Hematopoietic multipotent progenitor cell treated with erythropoietin and hydrocortisone succinate and interleukin-3 and kit ligand, for 6 days (in vitro differentiated cells): ENCODE measurements around the gene DNASE2.
"Not testable (repeated sequence)": the region's sequence is repeated elsewhere in the genome, so short reads cannot be mapped to it uniquely, and the experiment has no call there.

Experiments used
- DNase-seq: peaks from one replicate; pipeline ENCODE4 v3.0.0-alpha.2; 2015

DNASE2 gene

DNA sequence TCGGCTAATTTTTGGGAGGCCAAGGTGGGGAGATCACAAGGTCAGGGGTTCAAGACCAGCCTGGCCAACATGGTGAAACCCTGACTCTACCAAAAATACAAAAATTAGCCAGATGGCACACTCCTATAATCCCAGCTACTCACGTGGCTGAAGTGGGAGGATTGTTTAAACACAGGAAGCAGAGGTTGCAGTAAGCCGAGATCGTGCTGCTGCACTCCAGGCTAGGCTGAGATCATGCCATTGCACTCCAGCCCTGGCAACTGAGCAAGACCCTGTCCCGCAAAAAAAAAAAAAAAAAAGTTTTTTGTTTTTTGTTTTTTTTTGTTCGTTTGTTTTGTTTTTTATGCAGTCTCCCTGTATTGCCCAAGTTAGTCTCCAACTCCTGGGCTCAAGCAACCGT lies 21.7 kb downstream of the DNASE2 start:
- no peak for DNase-seq

DNA sequence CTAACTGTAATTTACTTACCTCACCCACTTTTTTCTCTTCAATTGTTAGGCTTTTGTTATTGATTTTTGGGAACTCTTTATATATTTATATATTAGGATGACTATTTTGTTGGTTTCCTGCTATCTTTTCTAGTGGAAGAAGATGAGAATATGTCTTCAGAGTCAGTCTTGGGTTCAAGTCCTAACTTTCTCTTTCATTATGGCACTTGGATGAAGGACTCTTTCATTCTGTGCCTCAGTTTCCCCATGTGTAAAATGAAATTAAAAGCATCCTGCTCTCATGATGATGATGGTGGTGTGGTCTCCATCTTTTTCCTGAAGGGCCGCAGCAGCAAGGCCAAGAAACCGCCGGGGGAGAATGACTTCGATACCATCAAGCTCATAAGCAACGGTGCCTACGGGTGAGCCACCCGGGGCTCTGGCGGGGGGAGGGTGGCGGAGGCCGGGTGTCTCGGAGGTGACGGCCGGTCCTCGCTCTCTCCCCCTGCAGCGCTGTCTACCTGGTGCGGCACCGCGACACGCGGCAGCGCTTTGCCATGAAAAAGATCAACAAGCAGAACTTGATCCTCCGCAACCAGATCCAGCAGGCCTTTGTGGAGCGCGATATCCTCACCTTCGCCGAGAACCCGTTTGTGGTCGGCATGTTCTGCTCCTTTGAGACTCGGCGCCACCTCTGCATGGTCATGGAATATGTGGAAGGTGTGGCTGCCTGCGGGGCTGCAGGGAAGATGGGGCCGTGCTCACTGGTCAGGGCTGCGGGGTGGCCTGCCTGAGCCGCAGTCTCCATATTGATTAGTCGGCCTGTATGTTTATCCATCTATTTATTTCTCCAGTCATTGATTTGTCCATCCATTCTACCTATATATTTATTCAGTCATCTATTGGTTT lies 23.0 kb downstream of the DNASE2 start:
- no peak for DNase-seq

DNA sequence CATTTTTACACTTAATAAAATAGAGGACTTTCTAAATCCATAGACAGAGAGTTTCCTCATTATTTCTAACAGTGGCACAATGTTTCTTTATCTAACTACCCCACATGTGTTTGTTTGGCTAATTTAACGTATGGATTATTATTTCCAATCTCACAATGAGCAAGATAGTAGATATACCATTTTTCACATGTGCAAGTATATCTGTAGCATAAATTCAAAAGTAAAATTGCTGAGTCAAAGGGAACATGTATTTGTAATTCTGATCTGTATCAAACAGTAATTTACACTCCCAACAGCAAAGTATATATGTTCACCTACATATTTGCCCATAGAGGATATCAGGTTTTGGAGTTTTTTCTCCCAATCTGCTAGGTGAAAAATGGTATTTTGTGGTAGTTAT lies 24.6 kb downstream of the DNASE2 start:
- DNase-seq: peak; percentile 74

DNA sequence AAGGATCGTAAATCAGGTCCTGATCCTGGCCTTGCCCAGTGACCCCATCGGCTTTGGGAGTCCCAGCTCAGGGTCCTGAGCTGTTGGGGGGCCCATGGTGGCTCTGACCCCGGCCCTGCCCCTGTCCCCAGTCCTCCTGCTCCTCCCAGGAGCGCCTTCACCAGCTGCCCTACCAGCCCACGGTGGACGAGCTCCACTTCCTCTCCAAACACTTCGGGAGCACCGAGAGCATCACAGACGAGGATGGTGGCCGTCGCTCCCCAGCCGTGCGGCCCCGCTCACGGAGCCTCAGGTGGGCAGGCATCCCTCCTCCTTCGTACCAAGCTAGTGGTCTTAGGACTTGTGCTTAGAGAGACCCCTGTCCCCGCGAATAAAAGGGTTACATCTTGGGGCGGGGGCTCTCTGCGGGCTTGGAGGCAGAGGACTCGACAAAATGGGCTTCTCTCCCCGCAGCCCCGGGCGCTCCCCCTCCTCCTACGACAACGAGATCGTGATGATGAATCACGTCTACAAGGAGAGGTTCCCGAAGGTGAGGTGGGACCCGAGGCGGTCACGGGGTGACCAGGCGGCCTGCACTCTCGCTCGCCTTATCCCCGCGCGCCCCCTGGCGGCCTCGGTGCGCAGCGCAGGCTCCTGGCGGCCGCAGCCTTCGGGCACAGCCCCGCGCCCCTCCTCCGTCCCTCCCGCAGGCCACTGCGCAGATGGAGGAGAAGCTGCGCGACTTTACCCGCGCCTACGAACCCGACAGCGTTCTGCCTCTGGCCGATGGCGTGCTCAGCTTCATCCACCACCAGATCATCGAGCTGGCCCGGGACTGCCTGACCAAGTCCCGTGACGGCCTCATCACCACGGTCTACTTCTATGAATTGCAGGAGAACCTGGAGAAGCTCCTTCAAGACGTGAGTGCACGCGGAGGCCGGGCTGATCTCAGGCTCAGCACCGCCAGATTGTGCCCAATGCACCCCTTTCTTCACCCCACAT lies 33.8 kb downstream of the DNASE2 start:
- peak; percentile 78 for DNase-seq

DNA sequence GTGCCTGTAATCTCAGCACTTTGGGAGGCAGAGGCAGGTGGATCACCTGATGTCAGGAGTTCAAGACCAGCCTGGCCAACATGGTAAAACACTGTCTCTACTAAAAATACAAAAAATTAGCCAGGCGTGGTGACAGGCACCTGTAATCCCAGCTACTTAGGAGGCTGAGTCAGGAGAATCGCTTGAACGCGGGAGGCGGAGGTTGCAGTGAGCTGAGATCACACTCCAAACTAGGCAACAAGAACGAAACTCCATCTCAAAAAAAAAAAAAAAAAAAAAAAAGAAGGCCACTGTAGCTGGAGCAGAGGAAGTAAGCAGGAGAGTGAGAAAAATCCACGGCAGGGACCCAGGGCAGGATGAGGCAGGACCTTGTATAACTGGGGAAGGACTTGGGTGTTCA lies 34.6 kb downstream of the DNASE2 start:
- DNase-seq: not testable (repeated sequence)

DNA sequence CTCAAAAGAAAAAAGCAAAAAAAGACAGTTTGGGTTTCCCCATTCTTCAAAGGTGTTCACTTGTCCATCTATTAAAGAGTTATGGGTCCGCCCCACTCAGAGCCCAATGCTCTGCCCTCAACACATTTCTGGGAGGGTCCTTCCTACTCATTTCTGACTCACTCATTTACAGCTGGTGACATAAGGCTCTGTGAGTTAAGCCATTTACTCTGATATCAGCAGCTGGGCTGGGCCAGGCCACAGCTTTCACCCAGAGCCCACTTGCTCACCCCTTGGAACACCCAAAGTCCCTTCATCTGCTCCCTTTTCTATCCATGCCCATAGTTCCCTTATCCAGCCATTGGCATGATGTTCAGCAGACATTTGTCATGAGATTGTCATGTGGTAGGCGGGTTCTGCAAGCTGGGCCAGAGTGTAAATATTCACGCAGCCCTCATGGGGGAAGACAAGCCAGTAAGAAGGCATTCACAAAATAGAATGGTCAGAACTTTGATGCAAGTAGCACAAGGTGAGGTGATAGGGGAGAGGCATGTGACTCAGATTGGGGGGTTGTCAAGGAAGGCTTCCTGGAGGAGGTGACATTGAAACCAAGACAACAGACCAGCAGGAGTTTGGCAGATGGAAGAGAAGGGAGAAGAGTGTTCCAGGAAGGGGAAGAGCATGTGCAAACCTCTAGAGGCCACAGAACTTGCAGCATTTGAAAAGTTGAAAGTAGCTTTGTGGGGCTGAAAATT lies 37.1 kb downstream of the DNASE2 start:
- no peak for DNase-seq

DNA sequence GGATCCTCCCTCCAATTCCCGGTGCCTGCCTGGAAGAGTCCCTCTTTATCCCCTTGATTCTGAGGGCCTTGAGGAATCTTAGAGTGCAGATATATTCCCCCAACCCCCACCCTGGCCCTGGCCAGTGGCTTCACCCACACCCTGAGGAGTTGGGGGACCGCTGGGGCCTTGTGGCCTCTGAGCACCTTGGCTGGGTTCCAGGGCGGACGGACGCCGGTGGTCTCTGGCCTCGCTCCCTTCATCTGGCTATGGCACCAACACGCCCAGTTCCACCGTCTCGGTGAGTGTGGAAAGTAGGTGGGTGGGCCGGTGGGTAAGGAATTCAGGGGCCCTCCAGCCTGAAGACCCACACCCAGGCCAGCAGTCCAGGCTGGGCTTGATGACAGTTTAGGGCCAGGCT lies 37.9 kb downstream of the DNASE2 start:
- DNase-seq: no peak

DNA sequence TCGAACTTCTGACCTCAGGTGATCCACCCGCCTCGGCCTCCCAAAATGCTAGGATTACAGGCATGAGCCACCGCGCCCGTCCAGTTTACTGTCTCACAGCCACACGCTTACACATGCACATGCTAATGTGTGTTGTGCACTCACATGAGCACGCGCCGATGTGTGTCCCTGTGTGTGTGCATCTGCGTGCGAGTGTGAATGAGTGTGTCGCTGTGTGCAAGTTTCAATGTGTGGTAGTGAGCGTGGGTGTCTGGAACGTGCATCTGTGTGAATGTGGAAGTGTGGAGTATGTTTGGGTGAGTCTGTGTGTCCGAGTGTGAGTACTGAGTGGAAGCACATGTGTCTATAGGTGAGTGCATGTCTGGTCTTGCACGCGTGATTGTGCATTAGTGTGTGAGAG lies 38.7 kb downstream of the DNASE2 start:
- no peak for DNase-seq

DNA sequence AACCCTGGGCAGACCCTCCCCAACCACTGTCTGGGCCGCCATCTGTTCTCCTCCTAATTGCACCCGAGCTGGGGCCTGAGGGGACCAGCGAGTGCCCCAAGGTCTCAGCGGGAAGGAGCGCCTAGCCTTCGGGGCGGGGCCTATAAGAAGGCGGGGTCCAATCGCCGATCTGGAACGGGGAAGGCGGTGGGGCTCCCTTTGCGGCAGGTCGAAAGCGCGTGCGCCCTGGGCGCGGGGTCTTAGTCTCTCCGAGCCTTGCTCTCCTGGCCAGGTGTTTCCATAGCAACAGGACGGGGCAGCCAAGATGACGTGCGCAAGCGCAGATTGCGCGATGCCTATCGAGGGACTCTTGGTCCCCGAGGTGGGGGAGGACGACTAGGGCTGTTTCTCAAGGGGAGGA lies 40.2 kb downstream of the DNASE2 start:
- DNase-seq: peak; percentile 78

DNA sequence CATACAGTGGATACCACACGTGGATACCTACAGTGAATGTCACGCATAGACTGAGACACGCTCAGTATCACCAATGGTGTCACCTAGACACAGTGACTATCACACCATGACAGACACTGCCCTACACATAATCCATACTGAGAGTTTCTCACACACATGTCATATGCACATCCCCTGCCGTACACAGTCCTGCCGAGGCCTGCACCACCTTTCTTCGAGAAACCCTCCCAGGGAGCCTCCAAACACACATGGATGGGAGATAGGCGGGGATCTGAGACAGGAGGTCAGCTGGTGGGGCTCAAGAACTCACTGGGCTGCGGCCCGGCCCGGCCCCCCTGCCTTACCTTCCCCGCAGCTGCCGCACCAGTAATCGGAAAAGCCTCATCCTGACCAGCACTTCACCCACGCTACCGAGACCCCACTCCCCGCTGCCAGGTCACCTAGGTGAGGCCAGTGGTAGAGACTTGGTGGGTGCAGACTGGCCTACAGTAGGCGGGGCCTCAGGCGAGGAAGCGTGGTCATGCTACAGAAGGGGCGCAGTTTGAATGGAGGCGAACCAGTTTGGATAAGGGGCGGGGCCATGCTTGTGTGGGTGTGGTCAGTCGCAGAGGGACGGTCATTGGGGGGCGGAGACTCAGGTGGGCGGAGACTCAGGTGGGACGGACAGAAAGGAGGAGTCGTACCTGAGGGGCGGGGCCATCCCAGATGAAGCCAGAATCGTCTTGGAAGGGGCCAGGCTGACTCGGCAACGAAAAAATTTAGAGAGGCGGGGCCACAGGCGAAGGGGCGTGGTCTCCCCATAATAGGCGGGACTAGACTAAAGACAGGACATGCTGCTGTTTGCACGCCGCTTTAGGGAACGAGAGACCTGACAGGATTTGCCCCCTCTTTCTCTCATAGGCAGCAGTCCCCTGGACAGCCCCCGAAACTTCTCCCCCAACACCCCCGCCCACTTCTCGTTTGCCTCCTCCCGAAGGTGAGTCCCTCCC lies 40.9 kb downstream of the DNASE2 start:
- DNase-seq: peak; percentile 95

DNA sequence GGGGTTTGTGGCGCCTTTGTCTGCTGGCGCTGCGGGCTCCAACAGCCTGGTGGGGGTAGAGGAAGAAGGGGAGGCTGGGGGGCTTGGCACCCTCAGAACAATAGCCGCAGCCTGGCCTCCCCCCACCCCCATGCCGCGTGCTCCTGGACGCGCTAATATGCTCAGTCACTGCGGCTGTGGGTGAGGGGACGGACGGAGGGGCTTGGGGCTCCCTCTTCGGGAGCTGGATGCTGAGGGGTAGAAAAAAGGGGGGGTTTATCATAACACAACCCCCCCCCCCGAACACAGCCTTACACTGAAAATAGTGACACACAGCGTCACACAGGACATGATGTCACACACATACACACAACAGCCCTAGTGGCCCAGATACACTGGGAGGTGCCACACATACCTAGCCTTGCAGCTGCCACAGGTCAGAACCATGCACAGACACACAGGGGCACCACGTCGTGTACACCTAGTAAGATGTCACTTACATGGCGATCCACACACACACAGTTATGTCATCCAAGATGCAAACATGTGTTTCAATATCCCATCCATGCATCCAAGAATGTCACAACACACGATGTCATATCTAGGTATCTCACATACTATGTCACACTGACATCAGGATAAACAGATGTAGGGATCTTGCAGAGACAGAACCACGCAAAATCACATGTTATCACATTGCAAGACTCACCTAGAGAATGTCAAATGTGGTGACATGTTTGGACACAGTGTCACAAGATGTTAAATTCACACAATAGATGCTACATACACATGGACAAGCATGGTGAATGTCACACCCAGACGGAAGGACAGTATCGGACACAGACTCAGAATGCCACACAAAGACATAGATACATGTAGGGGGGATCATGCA lies 42.1 kb downstream of the DNASE2 start:
- DNase-seq: peak; percentile 44

DNA sequence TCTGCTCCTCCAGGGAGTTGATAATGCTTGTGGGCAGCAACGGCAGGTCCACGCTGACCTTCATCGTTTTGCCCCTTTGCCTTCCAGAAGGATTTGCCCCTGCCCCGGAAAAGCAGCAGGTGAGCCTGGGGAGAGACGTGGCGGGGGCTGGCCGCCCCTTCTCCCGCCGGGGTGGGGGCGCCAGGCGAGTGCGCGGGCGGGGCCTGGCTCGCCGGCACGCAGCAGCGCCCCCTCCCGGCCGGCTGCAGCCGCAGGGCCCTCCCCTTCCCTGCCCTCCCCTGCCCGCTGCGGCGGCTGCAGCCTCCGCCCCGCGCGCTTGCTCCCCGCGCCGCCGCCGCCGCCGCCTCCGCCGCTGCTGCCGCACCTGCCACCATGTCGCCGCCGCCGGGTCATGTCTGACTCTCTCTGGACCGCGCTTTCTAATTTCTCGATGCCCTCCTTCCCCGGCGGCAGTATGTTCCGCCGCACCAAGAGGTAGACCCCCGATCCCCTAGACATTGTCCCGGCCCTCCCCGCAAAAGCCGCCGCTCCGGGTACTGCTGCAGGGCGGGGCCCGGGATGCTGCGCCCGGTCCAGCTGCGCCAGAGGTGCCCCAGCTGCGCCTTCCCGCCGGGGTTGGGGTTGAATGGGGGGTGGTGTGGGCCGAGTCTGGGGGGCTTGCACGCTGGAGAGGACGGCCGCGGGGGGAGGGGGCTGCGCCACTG lies 42.9 kb downstream of the DNASE2 start, which contains the start of gene MAST1:
MAST1 (plus strand) TSS at position 334 of the 704 bp plus-strand sequence; CDS start at position 392, 58 bp downstream.
- DNase-seq: peak; percentile 75

DNA sequence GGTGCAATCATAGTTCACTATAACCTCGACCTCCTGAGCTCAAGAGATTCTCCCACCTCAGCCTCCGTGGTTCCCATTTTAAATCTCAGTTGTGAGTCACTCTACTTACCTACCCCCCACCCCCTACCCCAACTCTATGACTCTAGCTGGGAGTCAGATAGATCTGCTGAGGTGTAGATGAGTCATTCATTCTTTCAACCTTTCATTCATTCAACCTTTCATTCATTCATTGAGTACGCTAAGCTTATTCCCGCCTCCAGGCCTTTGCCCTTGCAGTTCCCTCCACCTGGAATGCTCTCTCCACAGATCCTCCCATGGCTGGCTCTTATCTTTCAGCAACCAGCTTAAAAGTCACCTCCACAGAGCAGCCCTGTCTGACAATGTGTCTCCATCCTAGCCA lies 44.0 kb downstream of the DNASE2 start:
- no peak for DNase-seq

DNA sequence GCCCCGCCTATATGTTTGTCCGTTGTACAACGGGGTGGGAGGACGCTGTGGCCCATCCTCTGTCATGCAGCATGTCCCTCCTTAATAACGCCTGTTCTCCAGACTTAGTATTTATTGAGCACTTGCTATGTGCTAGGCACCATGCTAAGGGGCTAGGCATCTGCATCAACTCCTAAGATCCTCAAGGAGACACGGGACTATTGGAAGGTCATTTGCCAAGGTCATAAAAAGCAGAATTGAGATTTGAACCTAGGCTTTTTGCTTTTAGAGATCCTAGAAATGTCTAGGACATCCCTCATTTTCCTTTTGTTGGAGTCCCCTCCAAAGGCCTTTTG lies 44.8 kb downstream of the DNASE2 start:
- DNase-seq: no peak

DNA sequence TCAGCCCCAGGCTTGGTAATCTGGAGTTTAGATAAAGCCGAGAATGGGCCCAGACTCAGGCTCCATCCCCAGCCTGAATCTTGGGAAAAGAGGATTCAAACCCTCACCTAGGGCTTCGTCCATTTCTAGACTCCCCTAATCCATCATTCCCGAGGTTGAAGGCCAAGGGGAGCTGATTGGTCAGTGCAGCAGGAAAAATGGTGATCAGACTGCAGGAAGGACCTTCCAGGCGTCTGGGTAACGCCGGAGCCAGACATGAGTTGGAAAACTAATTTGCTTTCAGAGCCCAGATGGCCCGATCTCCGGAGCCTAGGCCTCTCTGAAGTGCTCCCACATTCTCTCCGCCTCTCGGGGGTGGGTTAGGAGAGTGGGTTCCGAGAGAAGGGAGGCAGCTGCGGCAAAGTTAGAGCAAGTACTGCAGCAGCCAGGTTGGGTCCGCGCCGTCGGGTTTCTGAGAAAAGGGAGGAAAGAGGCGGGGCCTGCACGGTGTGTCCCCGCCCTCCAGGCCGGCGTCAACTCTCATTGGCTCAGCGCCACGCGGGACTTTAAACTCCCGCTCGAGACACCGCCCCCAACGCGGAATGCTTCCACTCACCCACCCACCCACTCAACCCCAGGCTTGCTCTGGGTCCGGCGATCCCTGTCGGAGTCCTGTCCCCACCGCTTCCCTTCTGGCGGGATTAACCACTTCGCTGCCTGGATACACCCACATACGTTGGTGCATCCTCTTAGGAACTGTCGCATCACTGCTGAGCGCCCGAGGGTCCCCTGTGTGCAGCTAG lies 46.1 kb downstream of the DNASE2 start:
- peak; percentile 74 for DNase-seq

DNA sequence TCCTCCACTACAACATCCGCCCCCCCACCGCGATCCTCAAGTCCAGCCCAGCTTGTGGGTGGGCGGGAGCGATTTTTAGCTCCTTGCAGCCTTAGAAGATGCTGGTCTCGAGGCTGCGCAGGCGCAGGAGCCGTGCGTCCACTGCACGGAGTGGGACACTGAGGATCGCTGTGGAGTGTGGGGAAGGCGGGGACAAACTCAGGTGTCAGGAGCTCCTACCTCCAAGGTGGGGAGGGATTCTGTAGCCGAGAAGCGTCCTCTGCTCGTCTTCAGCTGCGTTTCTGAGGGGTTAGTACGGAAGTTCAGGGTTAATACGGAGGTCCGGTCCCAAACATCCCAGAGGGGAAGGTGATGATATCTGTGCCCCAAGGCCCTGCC lies 46.7 kb downstream of the DNASE2 start, which contains the start of gene RTBDN:
RTBDN (minus strand) TSS at position 14 of the 378 bp plus-strand sequence. CDS start 4,600 bp downstream, outside the sequence.
- DNase-seq: peak; percentile 35

DNA sequence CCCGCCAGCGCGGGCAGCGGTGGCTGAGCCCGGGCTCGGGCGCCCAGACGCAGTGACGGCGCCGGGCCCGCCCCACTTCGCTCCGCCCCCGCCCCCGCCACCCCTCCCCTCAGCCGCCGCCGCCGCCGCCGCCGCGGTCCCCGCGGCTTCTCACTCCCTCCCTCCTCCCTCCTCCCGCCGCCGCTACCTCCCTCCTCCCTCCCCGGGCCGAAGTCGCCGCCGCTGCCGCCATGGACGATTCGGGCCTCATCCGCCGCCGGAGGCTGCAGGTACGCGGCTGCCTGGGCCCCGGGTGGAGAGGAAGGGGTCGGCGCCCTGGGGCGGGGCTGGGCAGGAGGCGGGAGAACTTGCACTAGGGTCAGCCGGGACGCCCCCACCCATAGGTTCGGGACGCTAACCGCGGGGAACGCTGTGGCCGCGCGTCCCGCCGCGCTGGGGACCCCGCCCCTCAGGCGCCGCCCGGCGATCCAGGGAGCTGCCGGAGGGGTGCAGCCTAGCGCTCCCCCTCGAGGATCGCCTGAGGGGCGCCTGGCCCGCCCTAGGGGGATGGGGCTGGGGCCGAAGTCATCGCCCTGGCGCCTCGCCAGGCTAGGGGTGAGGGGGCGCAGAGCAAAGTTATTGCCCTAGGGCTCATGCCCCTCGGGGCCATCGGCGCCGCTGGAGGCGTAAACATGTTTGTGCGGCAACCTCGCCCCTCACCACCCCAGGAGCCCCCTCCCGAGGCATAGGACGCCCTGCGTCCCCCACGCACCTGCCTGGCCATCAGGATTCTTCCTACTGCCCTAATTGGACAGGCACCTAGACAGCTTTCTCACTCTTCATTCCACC lies 47.3 kb downstream of the DNASE2 start:
- DNase-seq: peak; percentile 60

DNA sequence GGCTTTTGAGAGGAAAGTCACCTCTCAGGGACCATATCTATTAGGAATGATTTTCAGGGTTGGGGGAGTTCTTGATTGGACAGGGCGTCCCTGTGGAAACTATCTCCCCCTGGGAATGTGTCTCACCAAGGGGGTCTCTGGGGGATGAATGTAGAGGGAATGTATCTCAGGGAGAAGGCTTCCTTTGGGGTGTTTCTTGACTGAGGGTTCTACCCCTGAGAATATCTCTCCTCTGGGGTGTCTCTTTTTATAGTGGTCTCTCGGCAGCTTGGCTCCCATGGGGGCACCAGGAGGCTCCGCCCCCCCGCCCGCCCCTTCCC lies 47.9 kb downstream of the DNASE2 start:
- no peak for DNase-seq
